ENCODE data around the gene KIAA1328.

GRCh38 chr18:37156330-37156942 is 327.5 kb downstream of the KIAA1328 start:
- no peak for TF ChIP-seq CTCF (IDR thresholded peaks at IDR 0.05)
- no peak for TF ChIP-seq POLR2A (IDR thresholded peaks at IDR 0.05)
- TF ChIP-seq POLR2AphosphoS5 (IDR thresholded peaks at IDR 0.05) = no peak
